Fibroblast of mammary gland (primary cell): Measurements from ENCODE around the gene DSN1.
A peak's percentile ranks its signal among the peaks of the same experiment; 100 is the strongest.

Source experiments
- DNase-seq: peaks from one replicate; pipeline ENCODE4 v3.0.0-alpha.2; 2010; ENCODE audit warnings: low read depth
- H3K4me3 ChIP-seq: 2 replicates; pipeline ENCODE4 v1.5.1; 2011; ENCODE audit warnings: low read depth, mild to moderate bottlenecking, low read length, moderate library complexity; ENCODE audit not compliant: control insufficient read depth
- TF ChIP-seq, protein P1 (sequence below): conservative IDR thresholded peaks from 2 replicates; pipeline ENCODE4 v1.5.1; 2011; ENCODE audit warnings: low read depth, low read length, inconsistent platforms; ENCODE audit not compliant: control insufficient read depth, insufficient read depth

The DSN1 gene

DNA sequence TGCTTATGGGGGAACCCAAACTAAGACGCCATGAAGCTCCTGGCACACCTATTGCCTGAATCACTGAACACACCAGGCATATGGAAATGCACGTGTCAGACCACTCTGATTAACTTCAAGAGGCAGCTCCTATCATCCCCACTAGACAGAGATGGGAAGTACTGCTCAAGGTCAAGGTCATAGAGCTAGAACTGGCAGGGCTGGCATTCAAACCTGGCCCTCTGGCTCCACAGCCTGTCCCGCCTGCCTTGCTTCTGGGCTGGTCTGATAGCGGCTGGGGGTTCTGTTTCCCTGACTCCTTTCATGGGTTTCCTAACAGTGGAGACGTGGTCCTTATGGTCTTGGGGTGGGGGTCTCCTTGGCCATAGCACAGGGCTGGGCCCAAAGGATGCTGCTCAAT is 22.6 kb upstream of the DSN1 start:
- TF ChIP-seq, protein P1, sequence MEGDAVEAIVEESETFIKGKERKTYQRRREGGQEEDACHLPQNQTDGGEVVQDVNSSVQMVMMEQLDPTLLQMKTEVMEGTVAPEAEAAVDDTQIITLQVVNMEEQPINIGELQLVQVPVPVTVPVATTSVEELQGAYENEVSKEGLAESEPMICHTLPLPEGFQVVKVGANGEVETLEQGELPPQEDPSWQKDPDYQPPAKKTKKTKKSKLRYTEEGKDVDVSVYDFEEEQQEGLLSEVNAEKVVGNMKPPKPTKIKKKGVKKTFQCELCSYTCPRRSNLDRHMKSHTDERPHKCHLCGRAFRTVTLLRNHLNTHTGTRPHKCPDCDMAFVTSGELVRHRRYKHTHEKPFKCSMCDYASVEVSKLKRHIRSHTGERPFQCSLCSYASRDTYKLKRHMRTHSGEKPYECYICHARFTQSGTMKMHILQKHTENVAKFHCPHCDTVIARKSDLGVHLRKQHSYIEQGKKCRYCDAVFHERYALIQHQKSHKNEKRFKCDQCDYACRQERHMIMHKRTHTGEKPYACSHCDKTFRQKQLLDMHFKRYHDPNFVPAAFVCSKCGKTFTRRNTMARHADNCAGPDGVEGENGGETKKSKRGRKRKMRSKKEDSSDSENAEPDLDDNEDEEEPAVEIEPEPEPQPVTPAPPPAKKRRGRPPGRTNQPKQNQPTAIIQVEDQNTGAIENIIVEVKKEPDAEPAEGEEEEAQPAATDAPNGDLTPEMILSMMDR: no peak
- DNase-seq: no peak
- H3K4me3 ChIP-seq: no peak overlapping the region

DNA sequence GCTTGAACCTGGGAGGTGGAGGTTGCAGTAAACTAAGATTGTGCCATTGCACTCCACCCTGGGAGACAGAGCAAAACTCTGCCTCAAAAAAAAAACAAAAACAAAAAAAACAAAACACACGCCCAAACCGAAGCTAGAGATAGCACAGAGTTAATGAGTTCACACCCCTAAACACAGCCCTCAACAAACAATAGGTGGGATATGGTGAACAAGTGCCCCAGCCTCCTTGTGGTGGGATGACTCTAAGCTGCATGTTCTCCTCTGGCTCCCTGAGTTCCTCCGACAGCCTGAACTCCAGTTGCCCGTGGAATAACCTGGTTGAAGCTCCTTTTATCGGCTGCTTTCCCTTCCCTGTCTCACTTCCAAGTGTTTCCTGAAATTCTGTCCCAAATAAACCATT is 22.1 kb upstream of the DSN1 start:
- TF ChIP-seq, protein P1: no peak
- no peak overlapping the region for H3K4me3 ChIP-seq
- DNase-seq: no peak

DNA sequence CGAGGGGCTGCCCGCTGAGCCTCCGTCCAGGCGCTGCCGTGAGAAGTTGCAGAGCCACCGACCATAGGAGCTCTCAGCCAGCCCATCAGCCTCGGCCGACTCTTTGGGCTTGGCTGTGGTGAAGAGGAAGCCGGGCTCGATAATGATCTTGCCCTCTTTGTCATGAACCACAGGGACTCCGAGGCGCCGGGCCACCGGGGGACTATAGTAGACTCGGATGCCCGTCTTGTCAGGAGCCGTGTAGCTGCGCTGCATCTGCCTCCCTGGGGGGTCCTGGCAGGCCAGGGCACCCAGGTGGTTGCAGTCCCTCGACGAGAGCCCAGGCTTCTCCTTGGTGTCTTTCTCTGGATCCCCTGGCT is 20.5 kb upstream of the DSN1 start:
- DNase-seq: no peak
- H3K4me3 ChIP-seq: no peak overlapping the region
- TF ChIP-seq, protein P1: no peak

DNA sequence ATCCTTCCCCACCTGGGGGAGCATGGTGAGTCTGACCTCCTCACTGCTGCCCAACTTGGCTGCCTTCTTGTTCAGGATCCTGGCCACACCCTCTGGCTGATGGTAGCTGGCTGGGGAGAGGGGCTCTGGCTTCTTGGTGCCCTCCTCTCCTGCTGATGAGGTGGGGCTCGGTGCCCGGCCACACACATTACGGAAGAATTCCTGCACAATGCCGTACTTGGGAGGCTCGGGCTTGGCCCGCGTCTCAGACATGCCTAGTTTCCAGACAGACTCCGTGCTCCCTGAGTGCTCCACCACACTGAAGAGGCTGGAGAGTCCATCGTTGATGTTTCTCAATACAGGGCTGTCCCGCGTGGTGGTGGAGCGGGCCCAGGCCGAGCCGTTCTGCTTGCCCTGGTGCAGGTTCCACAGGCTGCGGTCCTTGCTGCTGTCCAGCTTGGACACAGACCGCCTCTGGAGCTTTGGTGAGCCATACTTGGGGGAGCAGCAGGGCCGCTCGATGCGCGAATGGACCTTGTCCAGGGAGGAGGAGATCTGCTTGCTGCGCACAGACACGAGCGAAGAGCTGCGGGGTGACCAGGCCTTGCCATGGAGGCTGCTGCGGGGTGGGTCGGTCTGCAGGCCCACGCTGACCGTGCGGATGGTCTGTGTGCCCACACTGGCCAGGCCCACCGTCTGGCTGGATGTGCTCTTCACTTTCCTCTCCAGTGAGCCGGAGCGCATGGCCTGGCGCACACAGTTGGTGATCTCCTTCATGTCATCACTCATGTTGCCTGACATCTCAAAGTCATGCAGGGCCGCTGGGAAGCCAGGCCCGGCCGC is 19.9 kb upstream of the DSN1 start:
- no peak for DNase-seq
- TF ChIP-seq, protein P1: no peak
- H3K4me3 ChIP-seq: no peak overlapping the region

DNA sequence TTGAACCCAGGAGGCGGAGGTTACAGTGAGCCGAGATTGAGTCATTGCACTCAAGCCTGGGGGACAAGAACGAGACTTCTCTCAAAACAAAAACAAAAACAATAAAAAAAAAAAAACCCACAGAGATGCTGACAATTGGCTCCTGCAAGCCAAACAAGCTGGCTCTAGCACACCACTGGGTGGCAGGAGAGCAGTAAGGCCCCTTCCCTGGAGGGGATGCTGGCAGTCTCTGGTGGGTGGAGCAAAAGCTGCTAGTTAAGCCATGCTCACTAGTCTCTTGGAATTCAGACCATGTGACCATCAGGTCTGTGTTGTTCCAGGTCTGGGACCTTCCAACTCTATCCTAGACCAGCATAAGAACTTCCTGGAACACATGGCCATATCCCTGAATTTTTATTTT is 18.9 kb upstream of the DSN1 start:
- no peak overlapping the region for H3K4me3 ChIP-seq
- TF ChIP-seq, protein P1: peak; percentile 39
- peak; percentile 58 for DNase-seq

DNA sequence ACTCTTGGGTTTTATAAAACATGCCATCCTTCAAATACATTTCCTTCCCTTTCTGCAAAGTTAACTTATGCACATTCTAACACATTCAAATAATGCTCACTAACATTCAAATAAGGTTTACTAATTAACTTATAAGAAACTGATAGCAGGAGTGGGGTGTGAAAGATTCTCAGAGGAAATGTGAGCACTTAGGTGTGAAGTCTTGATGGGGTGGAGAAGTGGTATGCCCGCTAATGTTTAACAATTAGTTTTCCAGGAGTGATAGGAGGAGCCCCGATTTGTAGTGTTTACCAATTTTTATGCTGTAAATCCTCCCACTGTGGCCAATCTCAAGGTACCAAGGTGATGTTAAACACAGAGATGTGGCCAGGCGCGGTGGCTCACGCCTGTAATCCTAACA is 18.3 kb upstream of the DSN1 start:
- no peak overlapping the region for H3K4me3 ChIP-seq
- DNase-seq: no peak
- TF ChIP-seq, protein P1: no peak
